GM06990 (cell line): ENCODE results near the gene PHB1.

Source experiments
- DNase-seq: peaks from one replicate; pipeline ENCODE4 v3.0.0-alpha.2; 2011; ENCODE audit not compliant: insufficient read length; ENCODE audit errors: extremely low read depth
- H3K27me3 ChIP-seq: replicated peaks from 2 replicates; pipeline ENCODE4 v1.6.0; 2011; ENCODE audit warnings: low read length; ENCODE audit not compliant: control insufficient read depth, insufficient read depth
- H3K36me3 ChIP-seq: 2 replicates; pipeline ENCODE4 v1.5.1; 2011; ENCODE audit warnings: low read length; ENCODE audit not compliant: control insufficient read depth, insufficient read depth
- H3K4me3 ChIP-seq: replicated peaks from 2 replicates; pipeline ENCODE4 v1.5.1; 2011; ENCODE audit warnings: low read depth, mild to moderate bottlenecking, control low read depth, low read length
- CTCF ChIP-seq: IDR thresholded peaks from 2 replicates; pipeline ENCODE4 v1.5.1; 2011; ENCODE audit warnings: low read length, control low read depth, mild to moderate bottlenecking, inconsistent platforms; ENCODE audit not compliant: insufficient read depth, poor library complexity, severe bottlenecking

PHB1 gene

GRCh38 chr17:49439305-49439672 lies 24.6 kb upstream of the PHB1 start:
- Histone ChIP-seq H3K4me3 (no peak overlapping the region), H3K27me3 (no peaks in the 10 kb centered on the region; the same call in none of the 2 replicates), H3K36me3 (no peaks in the 10 kb centered on the region)
- no peak for TF ChIP-seq CTCF
- no peak for DNase-seq

- Histone ChIP-seq H3K27me3 (no peaks in the 10 kb centered on the region; the same call in none of the 2 replicates), H3K4me3 (no peak overlapping the region), H3K36me3 (no peaks in the 10 kb centered on the region)
- peak; percentile 31 for TF ChIP-seq CTCF
- DNase-seq: no peak
Measured at GRCh38 chr17:49438436-49439278, 24.0 kb upstream of the PHB1 start.

- no peak for TF ChIP-seq CTCF
- H3K27me3 ChIP-seq: no peaks in the 10 kb centered on the region; the same call in none of the 2 replicates
- no peak for DNase-seq
- no peak overlapping the region for H3K4me3 ChIP-seq
- H3K36me3 ChIP-seq: no peaks in the 10 kb centered on the region
Measured at GRCh38 chr17:49437696-49438435, 23.2 kb upstream of the PHB1 start.

- no peak for TF ChIP-seq CTCF
- DNase-seq: no peak
- Histone ChIP-seq H3K27me3 (no peaks in the 10 kb centered on the region; the same call in none of the 2 replicates), H3K4me3 (no peak overlapping the region), H3K36me3 (no peaks in the 10 kb centered on the region)
Measured at GRCh38 chr17:49436174-49436573, 21.5 kb upstream of the PHB1 start.

GRCh38 chr17:49435671-49436029 lies 21.0 kb upstream of the PHB1 start:
- H3K27me3 ChIP-seq: no peaks in the 10 kb centered on the region; the same call in none of the 2 replicates
- no peak for DNase-seq
- H3K36me3 ChIP-seq: no peaks in the 10 kb centered on the region
- no peak for TF ChIP-seq CTCF
- H3K4me3 ChIP-seq: no peak overlapping the region
